Osteoblast (primary cell): ENCODE measurements around the gene LEF1. TPM values are rescaled to one million over a fixed set of nuclear protein-coding genes. Genes with fewer than 3 reads are reported as not detected.
A peak's percentile ranks its signal among the peaks of the same experiment; 100 is the strongest.

ENCODE experiments used
- DNase-seq: peaks from one replicate; pipeline ENCODE4 v3.0.0; 2011; ENCODE audit warnings: low spot score, mixed read lengths; ENCODE audit not compliant: insufficient read length; ENCODE audit errors: missing footprints
- H2AFZ ChIP-seq: 2 replicates; pipeline ENCODE4 v1.6.0; 2011; ENCODE audit warnings: mild to moderate bottlenecking, low read length
- H3K27ac ChIP-seq: 2 replicates; pipeline ENCODE4 v1.5.1; 2011; ENCODE audit warnings: mild to moderate bottlenecking, low read depth, low read length, moderate library complexity
- H3K27me3 ChIP-seq: 2 replicates; pipeline ENCODE4 v1.6.0; 2012; ENCODE audit warnings: mild to moderate bottlenecking, control low read depth, inconsistent platforms, low read length, moderate library complexity; ENCODE audit not compliant: insufficient read depth
- H3K36me3 ChIP-seq: 2 replicates; pipeline ENCODE4 v1.5.1; 2011; ENCODE audit warnings: mild to moderate bottlenecking, low read length, control low read depth, moderate library complexity; ENCODE audit not compliant: insufficient read depth
- H3K4me1 ChIP-seq: 2 replicates; pipeline ENCODE4 v1.5.1; 2011; ENCODE audit warnings: mild to moderate bottlenecking, low read length, control low read depth, moderate library complexity; ENCODE audit not compliant: insufficient read depth
- H3K4me2 ChIP-seq: 2 replicates; pipeline ENCODE4 v1.6.0; 2011; ENCODE audit warnings: mild to moderate bottlenecking, low read length; ENCODE audit not compliant: insufficient read depth
- H3K4me3 ChIP-seq: fragments of 200-600 bp; sonication (generic); 3 replicates; pipeline ENCODE4 v1.5.1; 2012; ENCODE audit warnings: mild to moderate bottlenecking, low read length, inconsistent platforms; ENCODE audit not compliant: insufficient read depth
- H3K79me2 ChIP-seq: 2 replicates; pipeline ENCODE4 v1.6.0; 2012; ENCODE audit warnings: mild to moderate bottlenecking, low read length, control low read depth, inconsistent platforms; ENCODE audit not compliant: insufficient read depth
- H3K9me3 ChIP-seq: 2 replicates; pipeline ENCODE4 v1.5.1; 2011; ENCODE audit warnings: low read depth, low read length, control low read depth
- H4K20me1 ChIP-seq: 2 replicates; pipeline ENCODE4 v1.6.0; 2012; ENCODE audit warnings: mild to moderate bottlenecking, low read length, control low read depth; ENCODE audit not compliant: insufficient read depth
- total RNA-seq: library from RNA; depleted of rRNA; stranded (reverse); fragments of >200 nt; gene quantifications from 2 replicates; pipeline ENCODE4 v1.2.3, GENCODE V29; 2012
- TF ChIP-seq, protein P1 (sequence below): IDR thresholded peaks from 2 replicates; pipeline ENCODE4 v1.5.1; 2011; ENCODE audit warnings: mild to moderate bottlenecking, low read depth, low read length, moderate library complexity; ENCODE audit errors: extremely low read depth

Gene LEF1
- total RNA-seq, 1 donor: 5.8 TPM

DNA sequence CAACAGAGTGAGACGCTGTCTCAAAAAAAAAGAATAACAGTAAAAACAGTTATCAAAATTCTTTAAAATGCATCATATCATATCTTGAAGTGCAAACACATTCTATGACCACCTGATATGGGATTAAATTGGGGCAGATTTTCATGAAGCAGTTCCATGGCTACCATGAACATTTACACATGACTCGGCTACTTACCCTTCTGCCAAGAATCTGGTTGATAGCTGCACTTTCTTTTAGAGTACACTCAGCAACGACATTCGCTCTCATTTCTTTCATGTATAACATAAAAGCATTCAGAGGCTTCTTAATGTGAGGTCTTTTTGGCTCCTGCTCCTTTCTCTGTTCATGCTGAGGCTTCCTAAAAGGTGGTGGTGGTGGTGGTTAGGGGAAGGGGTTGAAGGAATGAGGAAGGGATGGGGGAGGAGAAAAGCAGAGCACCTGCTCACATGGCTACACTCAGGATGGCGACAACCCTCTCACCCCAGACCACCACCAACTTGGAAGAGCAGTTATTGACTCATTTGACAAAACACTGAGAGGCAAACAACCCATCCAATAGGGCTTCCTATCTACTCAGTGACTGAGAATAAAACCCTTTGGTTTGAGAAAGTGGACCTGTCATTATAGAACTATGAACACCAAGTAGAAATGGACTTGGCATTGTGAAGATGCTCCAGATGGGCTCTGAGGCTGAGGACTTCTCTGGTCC is 90.6 kb downstream of the LEF1 start:
- no peaks in the 10 kb centered on the region for H3K79me2 ChIP-seq
- H3K4me3 ChIP-seq: no peak overlapping the region
- H3K36me3 ChIP-seq: no peaks in the 10 kb centered on the region
- no peak overlapping the region for H3K4me2 ChIP-seq
- peak; percentile 88 for DNase-seq
- H4K20me1 ChIP-seq: no peaks in the 10 kb centered on the region
- no peaks in the 10 kb centered on the region for H3K9me3 ChIP-seq
- no peaks in the 10 kb centered on the region for H3K4me1 ChIP-seq
- no peak overlapping the region for H2AFZ ChIP-seq
- TF ChIP-seq, protein P1, sequence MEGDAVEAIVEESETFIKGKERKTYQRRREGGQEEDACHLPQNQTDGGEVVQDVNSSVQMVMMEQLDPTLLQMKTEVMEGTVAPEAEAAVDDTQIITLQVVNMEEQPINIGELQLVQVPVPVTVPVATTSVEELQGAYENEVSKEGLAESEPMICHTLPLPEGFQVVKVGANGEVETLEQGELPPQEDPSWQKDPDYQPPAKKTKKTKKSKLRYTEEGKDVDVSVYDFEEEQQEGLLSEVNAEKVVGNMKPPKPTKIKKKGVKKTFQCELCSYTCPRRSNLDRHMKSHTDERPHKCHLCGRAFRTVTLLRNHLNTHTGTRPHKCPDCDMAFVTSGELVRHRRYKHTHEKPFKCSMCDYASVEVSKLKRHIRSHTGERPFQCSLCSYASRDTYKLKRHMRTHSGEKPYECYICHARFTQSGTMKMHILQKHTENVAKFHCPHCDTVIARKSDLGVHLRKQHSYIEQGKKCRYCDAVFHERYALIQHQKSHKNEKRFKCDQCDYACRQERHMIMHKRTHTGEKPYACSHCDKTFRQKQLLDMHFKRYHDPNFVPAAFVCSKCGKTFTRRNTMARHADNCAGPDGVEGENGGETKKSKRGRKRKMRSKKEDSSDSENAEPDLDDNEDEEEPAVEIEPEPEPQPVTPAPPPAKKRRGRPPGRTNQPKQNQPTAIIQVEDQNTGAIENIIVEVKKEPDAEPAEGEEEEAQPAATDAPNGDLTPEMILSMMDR: no peak
- H3K27me3 ChIP-seq: no peaks in the 10 kb centered on the region
- H3K27ac ChIP-seq: no peak overlapping the region

DNA sequence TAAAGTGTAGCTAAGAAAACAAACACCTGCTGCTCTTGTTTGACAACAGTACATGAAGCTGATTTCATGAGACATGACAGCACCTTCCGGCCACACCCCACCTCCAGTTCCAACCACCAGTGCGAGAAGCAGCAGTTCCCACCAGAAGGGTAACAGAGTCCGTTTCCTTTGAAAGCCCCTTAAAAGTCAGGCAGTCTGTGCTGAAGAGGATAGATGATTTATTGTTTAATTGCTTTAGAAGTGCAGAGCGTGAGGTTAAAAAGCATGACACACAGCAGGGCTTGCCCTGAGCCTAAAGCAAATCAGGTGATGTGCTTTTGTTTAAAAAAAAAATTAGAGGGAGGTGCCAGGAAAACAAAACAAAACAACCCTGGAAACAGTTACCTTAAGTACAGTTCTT is 96.4 kb downstream of the LEF1 start:
- no peaks in the 10 kb centered on the region for H3K36me3 ChIP-seq
- H2AFZ ChIP-seq: no peak overlapping the region
- no peak overlapping the region for H3K4me2 ChIP-seq
- H3K27ac ChIP-seq: no peak overlapping the region
- no peaks in the 10 kb centered on the region for H3K9me3 ChIP-seq
- H3K27me3 ChIP-seq: no peaks in the 10 kb centered on the region
- no peak overlapping the region for H3K4me3 ChIP-seq
- no peaks in the 10 kb centered on the region for H4K20me1 ChIP-seq
- TF ChIP-seq, protein P1: no peak
- no peaks in the 10 kb centered on the region for H3K4me1 ChIP-seq
- no peaks in the 10 kb centered on the region for H3K79me2 ChIP-seq
- DNase-seq: no peak

DNA sequence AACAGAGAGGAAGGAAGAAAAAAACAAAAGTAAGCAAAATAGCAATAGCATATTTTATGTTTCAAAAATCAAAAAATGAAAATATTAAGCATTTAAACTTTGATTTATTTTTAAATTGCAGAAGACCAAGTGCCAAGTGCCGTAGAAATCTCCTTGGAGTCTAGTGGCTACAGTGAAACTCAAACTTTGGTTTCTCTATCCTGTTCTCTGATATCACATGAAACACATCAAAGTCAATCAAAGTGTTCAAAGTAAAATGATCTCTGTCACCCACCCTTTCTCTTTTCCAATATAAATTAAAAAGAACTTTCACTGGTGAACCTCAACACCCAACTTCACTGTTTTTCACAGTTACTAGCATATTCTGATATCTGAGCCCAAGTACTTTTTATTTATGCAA is 98.0 kb downstream of the LEF1 start:
- Histone ChIP-seq H3K79me2 (no peaks in the 10 kb centered on the region), H4K20me1 (no peaks in the 10 kb centered on the region), H3K4me3 (no peak overlapping the region), H3K4me2 (no peak overlapping the region), H3K36me3 (no peaks in the 10 kb centered on the region), H3K27me3 (no peaks in the 10 kb centered on the region), H2AFZ (no peak overlapping the region), H3K27ac (no peak overlapping the region), H3K9me3 (no peaks in the 10 kb centered on the region), H3K4me1 (no peaks in the 10 kb centered on the region)
- TF ChIP-seq, protein P1: no peak
- DNase-seq: no peak

DNA sequence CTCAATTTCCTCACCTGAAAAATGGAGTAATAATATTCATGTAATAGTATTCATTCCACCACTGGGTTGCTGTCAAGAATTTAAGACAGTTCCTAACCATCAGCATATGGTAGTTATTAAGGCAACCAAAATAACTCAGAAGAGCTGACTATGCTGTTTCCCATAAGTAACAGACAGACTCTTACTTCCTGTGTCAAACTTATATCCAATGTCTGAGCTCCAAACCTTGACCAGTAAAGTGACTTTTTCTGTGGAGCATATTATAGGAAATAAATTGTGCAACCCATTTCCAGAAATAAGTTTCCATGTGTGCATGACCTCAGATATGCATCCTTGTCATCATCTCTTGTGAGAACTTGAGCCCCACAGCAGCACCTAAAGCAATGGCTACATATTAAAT is 100.3 kb downstream of the LEF1 start:
- TF ChIP-seq, protein P1: no peak
- Histone ChIP-seq H3K27me3 (no peaks in the 10 kb centered on the region), H4K20me1 (no peaks in the 10 kb centered on the region), H3K4me1 (no peaks in the 10 kb centered on the region), H3K79me2 (no peaks in the 10 kb centered on the region), H3K4me3 (no peak overlapping the region), H3K36me3 (no peaks in the 10 kb centered on the region), H2AFZ (no peak overlapping the region), H3K4me2 (no peak overlapping the region), H3K9me3 (no peaks in the 10 kb centered on the region), H3K27ac (no peak overlapping the region)
- DNase-seq: no peak
